Right lobe of liver (tissue), 4 donors: Measurements from ENCODE around the gene PKIG.

Experiments
- CTCF ChIP-seq, 4 donors: fragments of 200-600 bp in 3 of 4; fragments of 450-650 bp in 1 of 4; IDR thresholded peaks; one replicate each; pipeline versions ENCODE4 v1.5.1 to v1.8.0; 2016 to 2022; ENCODE audit warnings: antibody characterized with exemption in 4 of 4, mild to moderate bottlenecking in 2 of 4
- POLR2A ChIP-seq: fragments of 450-650 bp; IDR thresholded peaks from one replicate; pipeline ENCODE4 v1.6.1; 2017; ENCODE audit warnings: antibody characterized with exemption, mild to moderate bottlenecking
- donor health status: DM: no; HTN: no; CAD: no.
- donor health status: DM: no; HTN: no; CAD: no.
- donor health status: DM: no; HTN: yes; CAD: no.

- no peak for TF ChIP-seq CTCF (IDR thresholded peaks at IDR 0.05)
- TF ChIP-seq POLR2A = no peak
These were observed 20.9 kb downstream of the PKIG start for GRCh38 chr20:44603327-44603726.
